ENCODE data around the gene CACYBP. TPM values are rescaled to one million over a fixed set of nuclear protein-coding genes. Genes with fewer than 3 reads are reported as not detected.

CACYBP gene
- total and polyA plus RNA-seq, 2 of the 13 experiments (the other 11 are each of a cell fraction or from before 2014, with no cell fraction given): 18.4 to 183 TPM

- TF ChIP-seq KIAA2018 (CRISPR knock-in tag; IDR thresholded peaks at IDR 0.05; ENCODE audit: borderline replicate concordance): no peak
- no peak for TF ChIP-seq ZNF597 (CRISPR knock-in tag; IDR thresholded peaks at IDR 0.05)
- no peak for TF ChIP-seq NCOA5 (CRISPR knock-in tag; IDR thresholded peaks at IDR 0.05)
These were observed 34.3 kb upstream of the CACYBP start (continued) for GRCh38 chr1:174965362-174966007.

Data from HepG2 (cell line).